Panc1 (cell line): ENCODE results near the gene ZNF333. TPM values are rescaled to one million over a fixed set of nuclear protein-coding genes. Genes with fewer than 3 reads are reported as not detected.

Source experiments
- ATAC-seq: fragments of 200-7000 bp; cut with Tn5 transposase; 2 replicates; pipeline ENCODE4 v1.9.1; 2020; ENCODE audit warnings: mild to moderate bottlenecking, moderate library complexity
- BruUV-seq: library from RNA; stranded (reverse); fragments of 400-500 nt; replicated peaks from 2 replicates; lab custom pipeline; 2021; lab: Mats Ljungman, UMichigan
- CTCF ChIA-PET: fragments of 300-600 bp; sonication (Branson Sonifier 250); formaldehyde crosslinking; loops from one replicate; lab custom pipeline; 2022; ENCODE audit warnings: antibody characterized with exemption; lab: Charles Lee
- POLR2A ChIA-PET: fragments of 300-600 bp; sonication (Branson Sonifier 250); formaldehyde crosslinking; loops from one replicate; lab custom pipeline; 2022; ENCODE audit warnings: antibody characterized with exemption; lab: Charles Lee
- DNase-seq: peaks from one replicate; pipeline ENCODE4 v3.0.0-alpha.2; 2010; ENCODE audit warnings: low read depth, low spot score
- H3K27ac ChIP-seq: 2 replicates; pipeline ENCODE4 v1.5.1; 2011; ENCODE audit warnings: mild to moderate bottlenecking, low read length, inconsistent platforms
- H3K27me3 ChIP-seq: fragments of 200-500 bp; sonication (Bioruptor generic); 2 replicates; pipeline ENCODE4 v1.6.0; 2014; ENCODE audit warnings: low read length, inconsistent platforms; ENCODE audit not compliant: control insufficient read depth, insufficient read depth
- H3K36me3 ChIP-seq: fragments of 200-500 bp; sonication (Bioruptor generic); 2 replicates; pipeline ENCODE4 v1.5.1; 2014; ENCODE audit warnings: inconsistent platforms, mild to moderate bottlenecking, low read length, moderate library complexity; ENCODE audit not compliant: control insufficient read depth, insufficient read depth
- H3K4me1 ChIP-seq: 2 replicates; pipeline ENCODE4 v1.5.1; 2011; ENCODE audit warnings: inconsistent platforms, mild to moderate bottlenecking, low read length, moderate library complexity; ENCODE audit not compliant: control insufficient read depth, insufficient read depth
- H3K4me3 ChIP-seq, 2 experiments: 2 replicates each; pipeline ENCODE4 v1.5.1; 2011 to 2012; ENCODE audit warnings: low read depth in 2 of 2, low read length in 2 of 2, mild to moderate bottlenecking in 2 of 2, inconsistent platforms in 1 of 2, moderate library complexity in 1 of 2
- H3K9me3 ChIP-seq: fragments of 200-500 bp; sonication (Bioruptor generic); 2 replicates; pipeline ENCODE4 v1.5.1; 2014; ENCODE audit warnings: low read depth, mild to moderate bottlenecking, inconsistent platforms, low read length, moderate library complexity; ENCODE audit not compliant: control insufficient read depth, insufficient read depth
- CTCF ChIP-seq: fragments of 450-650 bp; IDR thresholded peaks from 2 replicates; pipeline ENCODE4 v1.5.1; 2017; ENCODE audit warnings: mild to moderate bottlenecking
- POLR2AphosphoS5 ChIP-seq: IDR thresholded peaks from 2 replicates; pipeline ENCODE4 v1.6.1; 2012; ENCODE audit warnings: mild to moderate bottlenecking, low read depth, low read length, moderate library complexity
- REST ChIP-seq, 2 experiments: IDR thresholded peaks; 2 replicates each; pipeline ENCODE4 v1.6.1; 2011 to 2012; ENCODE audit warnings: low read depth in 2 of 2, control low read depth in 1 of 2, low read length in 1 of 2, mild to moderate bottlenecking in 1 of 2, moderate library complexity in 1 of 2; ENCODE audit not compliant: insufficient read depth in 1 of 2
- SIN3A ChIP-seq: IDR thresholded peaks from 2 replicates; pipeline ENCODE4 v1.6.1; 2012; ENCODE audit warnings: low read depth, mild to moderate bottlenecking, low read length, moderate library complexity, borderline replicate concordance; ENCODE audit not compliant: insufficient read depth
- TCF7L2 ChIP-seq: IDR thresholded peaks from 2 replicates; pipeline ENCODE4 v1.6.1; 2011; ENCODE audit warnings: mild to moderate bottlenecking, low read depth, low read length, inconsistent platforms
- in situ Hi-C: cut with HindIII; loops from 2 replicates; pipeline ENCODE4 v1.10.0; 2016; ENCODE audit warnings: low sequenced_read_pairs, low pct_unique_long_range_greater_than_20kb
- intact Hi-C: fragments of 100-400 bp; cut with micrococcal nuclease; formaldehyde crosslinking; loops from one replicate; pipeline ENCODE4 v1.10.0; 2022; ENCODE audit not compliant: unreplicated experiment
- total RNA-seq: library from RNA; stranded (reverse); gene quantifications from one replicate; pipeline ENCODE4 v1.2.1, GENCODE V29; 2021; ENCODE audit not compliant: unreplicated experiment

Gene ZNF333
- total RNA-seq, 1 experiment from 2014 or later: 9.2 TPM

- intact Hi-C loops (no loop called here), in situ Hi-C loops (no loop called here)
- DNase-seq: no peak
- no peak for ATAC-seq
- no TSS peak for BruUV-seq
- no peak overlapping the region for H3K27ac ChIP-seq
- H3K4me3 ChIP-seq: no peak overlapping the region
- no peaks in the 10 kb centered on the region for H3K4me1 ChIP-seq
- no peaks in the 10 kb centered on the region; the same call in 1 of the 2 replicates for H3K27me3 ChIP-seq
- H3K36me3 ChIP-seq: no peaks in the 10 kb centered on the region
- H3K9me3 ChIP-seq: no peaks in the 10 kb centered on the region
- CTCF ChIA-PET: no interaction called here
- POLR2A ChIA-PET: interaction anchor here (0.5 to 0.6 kb wide), 2 partner anchors 251 to 541 kb away, joined by 5 to 6 read pairs; no protein-coding TSS in a partner anchor
- TF ChIP-seq CTCF: no peak
These were observed 71.8 kb downstream of the ZNF333 start for GRCh38 chr19:14761607-14762006.

DNA sequence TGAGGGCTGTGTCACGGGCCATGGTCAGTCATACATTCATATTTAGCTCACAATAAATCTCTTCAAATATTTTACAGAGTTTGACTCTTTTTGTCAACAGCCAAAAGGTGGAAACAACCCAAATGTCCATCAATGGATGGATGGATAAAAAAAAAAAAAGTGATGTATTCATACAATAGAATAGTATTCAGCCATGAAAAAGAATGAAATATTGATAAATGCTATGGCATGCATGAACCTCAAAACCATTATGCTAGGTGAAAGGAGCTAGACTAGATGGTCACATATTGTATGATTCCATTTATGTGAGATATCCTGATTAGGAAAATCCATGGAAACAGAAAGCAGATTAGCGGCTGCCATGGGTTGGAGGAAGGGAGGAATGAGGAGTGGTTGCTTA, 72.3 kb downstream of the ZNF333 start:
- CTCF ChIA-PET: interaction anchor here (0.7 kb wide), 1 partner anchor 72 kb away, joined by 3 read pairs; the partner anchor contains the start of gene ZNF333

More for the DNA sequence above, 72.3 kb downstream of the ZNF333 start:
- no peak overlapping the region for H3K4me3 ChIP-seq
- H3K36me3 ChIP-seq: no peaks in the 10 kb centered on the region
- ATAC-seq: no peak
- no TSS peak for BruUV-seq
- in situ Hi-C loops: no loop called here
- no peaks in the 10 kb centered on the region for H3K4me1 ChIP-seq
- H3K27me3 ChIP-seq: no peaks in the 10 kb centered on the region; the same call in 1 of the 2 replicates
- intact Hi-C loops: no loop called here
- DNase-seq: no peak
- TF ChIP-seq REST (IDR thresholded peaks at IDR 0.05; ENCODE audit: insufficient read depth in 1 of 2, low read depth in 2 of 2, low read length in 1 of 2): no peak
- TF ChIP-seq SIN3A: no peak
- no peak for TF ChIP-seq TCF7L2
- TF ChIP-seq POLR2AphosphoS5: no peak
- TF ChIP-seq CTCF: no peak
- POLR2A ChIA-PET: interaction anchor here (0.6 kb wide), 1 partner anchor 541 kb away, joined by 6 read pairs; no protein-coding TSS in a partner anchor
- H3K9me3 ChIP-seq: no peaks in the 10 kb centered on the region
- no peak overlapping the region for H3K27ac ChIP-seq
